Effector memory CD4-positive, alpha-beta T cell (primary cell): ENCODE data around the gene KRTAP10-5.

Source experiments
- DNase-seq, 3 donors: peaks; one replicate each; pipeline ENCODE4 v3.0.0-alpha.2; 2020
- H3K27ac ChIP-seq: 2 replicates; pipeline ENCODE4 v1.7.0; 2013; ENCODE audit warnings: mild to moderate bottlenecking, low read length, moderate library complexity; ENCODE audit not compliant: insufficient read depth, poor library complexity, severe bottlenecking
- H3K27me3 ChIP-seq: replicated peaks from 2 replicates; pipeline ENCODE4 v1.7.0; 2013; ENCODE audit warnings: mild to moderate bottlenecking, low read length; ENCODE audit not compliant: insufficient read depth, control insufficient read depth, poor library complexity, severe bottlenecking
- H3K36me3 ChIP-seq: 2 replicates; pipeline ENCODE4 v1.7.0; 2013; ENCODE audit warnings: mild to moderate bottlenecking, low read length, moderate library complexity; ENCODE audit not compliant: control insufficient read depth, insufficient read depth
- H3K4me1 ChIP-seq: 2 replicates; pipeline ENCODE4 v1.7.0; 2013; ENCODE audit warnings: low read length, mild to moderate bottlenecking; ENCODE audit not compliant: control insufficient read depth, insufficient read depth, poor library complexity, severe bottlenecking
- H3K4me3 ChIP-seq: 2 replicates; pipeline ENCODE4 v1.7.0; 2013; ENCODE audit warnings: low read length, low read depth, mild to moderate bottlenecking; ENCODE audit not compliant: insufficient read depth, poor library complexity, severe bottlenecking
- H3K9me3 ChIP-seq: 2 replicates; pipeline ENCODE4 v1.7.0; 2013; ENCODE audit warnings: mild to moderate bottlenecking, low read length, moderate library complexity; ENCODE audit not compliant: control insufficient read depth

Gene KRTAP10-5

GRCh38 chr21:44537930-44538911 lies 42.2 kb downstream of the KRTAP10-5 start:
- DNase-seq = no peak
- no peak overlapping the region for H3K27ac ChIP-seq
- no peaks in the 10 kb centered on the region for H3K36me3 ChIP-seq
- no peaks in the 10 kb centered on the region for H3K4me1 ChIP-seq
- H3K9me3 ChIP-seq = no peaks in the 10 kb centered on the region
- H3K27me3 ChIP-seq = no peaks in the 10 kb centered on the region
- H3K4me3 ChIP-seq = no peak overlapping the region

- no peaks in the 10 kb centered on the region for H3K9me3 ChIP-seq
These were observed 44.4 kb downstream of the KRTAP10-5 start for GRCh38 chr21:44535963-44536362.

GRCh38 chr21:44534688-44535087 lies 45.7 kb downstream of the KRTAP10-5 start:
- no peak for DNase-seq
- no peaks in the 10 kb centered on the region for H3K27me3 ChIP-seq
- no peaks in the 10 kb centered on the region for H3K9me3 ChIP-seq
- no peaks in the 10 kb centered on the region for H3K4me1 ChIP-seq
- H3K36me3 ChIP-seq = no peaks in the 10 kb centered on the region
- H3K27ac ChIP-seq = no peak overlapping the region
- no peak overlapping the region for H3K4me3 ChIP-seq

More at GRCh38 chr21:44535963-44536362, 44.4 kb downstream of the KRTAP10-5 start:
- no peaks in the 10 kb centered on the region for H3K36me3 ChIP-seq
- DNase-seq = no peak
- no peaks in the 10 kb centered on the region for H3K4me1 ChIP-seq
- H3K27me3 ChIP-seq = no peaks in the 10 kb centered on the region
- H3K27ac ChIP-seq = no peak overlapping the region
- H3K4me3 ChIP-seq = no peak overlapping the region

- Histone ChIP-seq H3K27me3 (no peaks in the 10 kb centered on the region), H3K9me3 (no peaks in the 10 kb centered on the region), H3K4me3 (no peak overlapping the region), H3K27ac (no peak overlapping the region), H3K4me1 (no peaks in the 10 kb centered on the region), H3K36me3 (no peaks in the 10 kb centered on the region)
- no peak for DNase-seq
These were observed 46.3 kb downstream of the KRTAP10-5 start for GRCh38 chr21:44533891-44534627.

- Histone ChIP-seq H3K4me3 (no peak overlapping the region), H3K4me1 (no peaks in the 10 kb centered on the region), H3K9me3 (no peaks in the 10 kb centered on the region), H3K27ac (no peak overlapping the region), H3K36me3 (no peaks in the 10 kb centered on the region), H3K27me3 (no peaks in the 10 kb centered on the region)
- no peak for DNase-seq
These were observed 47.1 kb downstream of the KRTAP10-5 start for GRCh38 chr21:44533121-44533890.

- Histone ChIP-seq H3K27me3 (no peaks in the 10 kb centered on the region), H3K4me3 (no peak overlapping the region), H3K27ac (no peak overlapping the region), H3K9me3 (no peaks in the 10 kb centered on the region), H3K4me1 (no peaks in the 10 kb centered on the region), H3K36me3 (no peaks in the 10 kb centered on the region)
- no peak for DNase-seq
These were observed 47.7 kb downstream of the KRTAP10-5 start for GRCh38 chr21:44532712-44533111.

GRCh38 chr21:44531606-44532564 lies 48.5 kb downstream of the KRTAP10-5 start:
- no peaks in the 10 kb centered on the region for H3K4me1 ChIP-seq
- no peaks in the 10 kb centered on the region for H3K9me3 ChIP-seq
- H3K27me3 ChIP-seq = no peaks in the 10 kb centered on the region
- DNase-seq = no peak
- H3K36me3 ChIP-seq = no peaks in the 10 kb centered on the region
- no peak overlapping the region for H3K4me3 ChIP-seq
- no peak overlapping the region for H3K27ac ChIP-seq

GRCh38 chr21:44530903-44531605 lies 49.4 kb downstream of the KRTAP10-5 start:
- H3K4me3 ChIP-seq = no peak overlapping the region
- no peaks in the 10 kb centered on the region for H3K4me1 ChIP-seq
- no peaks in the 10 kb centered on the region for H3K36me3 ChIP-seq
- DNase-seq = no peak
- no peaks in the 10 kb centered on the region for H3K27me3 ChIP-seq
- H3K27ac ChIP-seq = no peak overlapping the region
- H3K9me3 ChIP-seq = no peaks in the 10 kb centered on the region
